GM19023 (cell line): Measurements from ENCODE around the gene MYH13.

Source experiments
- ATAC-seq: cut with Tn5 transposase; IDR thresholded peaks from one replicate; pipeline ENCODE4 v1.9.1; 2021; ENCODE audit warnings: mild to moderate bottlenecking, moderate library complexity; ENCODE audit not compliant: unreplicated experiment

The MYH13 gene

GRCh38 chr17:10372906-10373305 lies at the start of gene MYH13:
Gene MYH13 (minus strand): TSS chr17:10373006. CDS start chr17:10364530, 8,476 bp downstream.
- ATAC-seq: no peak

DNA sequence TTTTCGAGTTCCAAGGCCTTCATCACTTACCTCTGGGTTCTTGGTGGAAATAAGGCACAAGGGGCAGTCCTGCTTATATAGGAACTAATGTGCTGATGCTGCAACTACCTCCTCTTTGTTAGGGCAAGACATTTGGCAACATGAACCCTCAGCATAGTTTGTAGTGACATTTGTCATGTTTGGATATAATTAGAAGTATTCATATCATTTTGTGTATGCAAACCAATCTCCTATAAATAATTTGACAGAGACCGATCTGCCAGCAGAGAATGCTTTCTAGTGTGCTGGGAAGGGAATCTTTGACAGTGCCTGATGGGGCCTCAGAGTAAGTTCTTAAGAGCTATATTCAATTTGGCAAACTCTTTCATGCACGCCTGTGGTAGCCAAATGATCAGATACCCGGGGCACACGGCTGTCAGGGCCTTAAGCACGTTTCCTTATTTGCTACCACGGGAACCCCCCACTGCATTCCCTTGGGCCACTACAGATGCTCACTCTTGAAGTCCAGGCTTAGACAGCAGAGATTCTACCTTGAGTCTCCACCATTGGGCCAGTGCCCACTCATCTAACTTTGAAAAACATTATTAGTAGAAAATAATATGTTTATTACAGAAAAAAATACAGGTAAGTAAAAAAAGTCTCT lies 49.2 kb upstream of the MYH13 start, which contains the start of gene MYH8:
TSS of gene MYH8 (minus strand) at position 51 of the 643 bp plus-strand sequence. CDS start 1,723 bp downstream, outside the sequence.
- ATAC-seq: no peak

DNA sequence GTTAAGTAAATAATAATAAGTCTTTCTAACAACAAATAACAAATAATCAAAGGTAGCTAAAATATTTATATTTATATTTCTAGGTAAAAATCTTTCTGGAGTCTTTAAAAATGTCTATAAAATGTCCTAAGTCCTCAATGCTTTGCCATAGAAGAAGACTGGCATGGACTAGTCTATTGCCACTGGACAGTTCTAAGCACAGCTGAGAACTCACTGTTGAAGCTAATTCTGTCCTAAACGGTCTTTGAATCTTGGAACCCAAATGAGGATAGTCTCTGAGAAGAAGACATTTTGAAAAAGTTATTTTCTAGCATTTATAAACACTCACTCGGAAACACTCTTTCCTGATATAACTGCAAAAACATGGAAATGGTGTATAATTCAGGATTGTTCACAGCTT lies 48.4 kb upstream of the MYH13 start:
- ATAC-seq: no peak

DNA sequence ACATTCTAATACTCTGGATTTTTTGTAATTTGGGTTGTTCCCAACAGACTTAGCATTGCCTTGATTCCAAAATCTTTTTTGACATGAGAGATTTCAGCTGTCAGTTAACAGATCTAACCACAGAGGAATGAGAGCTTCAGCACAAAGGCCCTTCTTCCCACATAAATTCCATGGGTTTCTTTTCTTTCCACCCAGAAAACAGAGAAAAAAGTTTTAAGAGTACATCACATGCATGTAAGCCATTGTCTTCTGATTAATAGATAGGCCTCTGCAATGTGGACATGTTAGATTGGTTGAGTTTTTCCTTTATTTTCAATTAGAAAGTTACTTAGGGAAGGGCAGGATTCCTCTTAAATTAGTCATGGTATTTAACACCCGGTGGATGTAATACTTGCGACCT lies 48.0 kb upstream of the MYH13 start:
- ATAC-seq: no peak

GRCh38 chr17:10417431-10417830 lies 44.6 kb upstream of the MYH13 start:
- no peak for ATAC-seq

- ATAC-seq: no peak
Observed at GRCh38 chr17:10415161-10415560, 42.4 kb upstream of the MYH13 start.

GRCh38 chr17:10403589-10403988 lies 30.8 kb upstream of the MYH13 start:
- ATAC-seq: no peak

- no peak for ATAC-seq
Observed at GRCh38 chr17:10398352-10398751, 25.5 kb upstream of the MYH13 start.

GRCh38 chr17:10396524-10397163 lies 23.8 kb upstream of the MYH13 start:
- ATAC-seq: no peak

GRCh38 chr17:10394201-10394887 lies 21.5 kb upstream of the MYH13 start:
- no peak for ATAC-seq

GRCh38 chr17:10392880-10393279 lies 20.1 kb upstream of the MYH13 start:
- no peak for ATAC-seq

GRCh38 chr17:10385871-10386270 lies 13.1 kb upstream of the MYH13 start:
- ATAC-seq: no peak

DNA sequence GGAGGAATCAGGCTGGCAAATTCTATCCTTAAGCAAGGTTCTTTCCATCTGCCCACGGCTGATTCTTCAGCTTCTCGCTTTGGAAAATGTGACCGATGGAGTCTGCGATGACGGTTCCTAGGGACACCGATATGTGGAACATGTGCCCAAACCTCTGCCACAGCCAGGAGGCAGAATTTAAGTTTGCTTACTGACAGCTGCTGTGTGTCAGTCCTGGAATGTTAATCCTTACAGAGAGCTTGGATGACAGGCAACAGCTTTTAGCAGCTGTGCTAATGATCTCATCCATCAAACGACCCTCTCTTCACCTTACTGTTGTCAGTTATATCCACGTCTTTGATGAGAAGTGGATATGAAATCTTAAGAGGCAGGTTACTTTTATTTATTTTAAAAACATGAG lies 11.4 kb upstream of the MYH13 start:
- no peak for ATAC-seq

DNA sequence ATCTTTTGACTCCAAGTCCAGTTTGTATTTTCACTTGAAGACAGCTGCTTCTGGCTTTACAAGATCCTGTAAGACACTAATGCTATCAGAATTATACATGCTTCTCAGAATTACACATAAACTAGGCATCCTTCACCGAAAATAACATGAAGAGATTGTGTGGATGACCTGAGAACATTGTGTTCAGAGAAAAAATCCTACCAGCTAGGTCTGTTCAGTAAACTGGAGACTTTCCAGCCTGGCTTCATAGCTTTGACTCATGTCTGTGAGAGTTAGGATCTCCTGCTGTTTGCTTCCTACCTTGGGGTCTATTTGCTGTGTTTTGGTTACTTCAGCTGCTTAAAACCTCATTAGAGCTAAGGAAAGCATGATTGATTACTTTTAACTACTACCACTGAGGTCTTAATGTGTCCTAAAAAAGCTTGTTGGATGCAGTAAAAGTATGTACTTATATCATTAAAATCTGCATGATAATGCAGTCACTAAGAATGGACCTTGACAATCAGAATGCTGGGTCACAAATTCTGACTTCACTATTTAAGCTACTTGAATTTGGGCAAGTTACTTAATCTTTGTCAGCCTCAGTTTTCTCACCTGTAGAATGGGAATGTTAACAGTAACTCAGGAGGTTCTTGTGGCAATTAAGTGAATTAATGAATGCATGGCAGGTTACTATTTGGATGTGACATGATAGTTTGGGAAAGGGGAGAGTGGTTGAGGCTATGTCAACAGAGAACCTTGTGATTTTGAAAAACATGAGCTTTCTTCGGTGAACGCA lies 8.0 kb upstream of the MYH13 start:
- ATAC-seq: no peak

DNA sequence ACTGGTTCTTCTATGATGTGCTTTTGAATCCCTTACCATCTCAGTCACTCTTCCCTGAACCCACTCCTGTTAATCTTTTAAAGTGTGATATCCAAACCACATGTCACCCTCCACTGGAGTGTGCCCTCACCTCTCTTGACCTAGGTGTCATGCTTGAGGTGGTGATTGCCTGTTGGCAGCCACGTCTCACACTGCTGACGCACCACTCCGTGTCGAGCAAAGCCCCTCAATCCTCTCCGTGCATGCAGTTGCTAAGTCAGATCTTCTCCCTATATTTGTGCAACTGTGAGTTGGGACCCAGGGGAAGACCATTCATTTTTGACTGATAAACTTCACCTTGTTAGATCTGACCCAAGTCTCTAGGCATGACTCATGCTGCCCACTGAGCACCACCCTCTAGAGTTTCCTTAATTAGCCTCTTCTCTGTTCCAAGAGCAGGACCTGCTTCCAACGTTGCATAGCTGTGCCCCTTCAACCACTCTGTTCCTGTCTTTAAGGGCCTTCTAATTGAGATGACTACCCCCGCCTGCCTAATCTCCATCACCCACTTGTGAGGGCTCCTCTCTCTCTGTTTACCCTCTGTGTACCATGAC lies 2.7 kb downstream of the MYH13 start:
- ATAC-seq: no peak

- no peak for ATAC-seq
Observed at GRCh38 chr17:10369239-10369638, 3.6 kb downstream of the MYH13 start.

DNA sequence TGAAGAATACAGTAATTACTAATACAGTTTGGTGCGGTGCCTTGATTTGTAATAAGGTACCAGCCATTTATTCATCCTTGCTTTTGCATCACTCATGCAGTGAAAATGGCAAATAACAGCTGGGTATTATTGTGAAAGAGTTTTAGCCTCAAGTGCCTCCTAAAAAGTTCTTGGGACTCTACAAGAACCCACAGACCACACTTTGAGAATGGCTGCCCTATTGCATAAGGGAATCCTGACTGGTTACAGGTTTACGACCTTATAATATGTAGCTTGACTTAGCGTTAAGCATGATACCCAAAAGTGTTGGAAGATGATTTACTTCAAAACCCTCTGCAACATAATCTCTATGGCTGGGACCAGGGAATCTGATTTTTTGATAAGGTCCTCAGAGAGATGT lies 4.2 kb downstream of the MYH13 start:
- no peak for ATAC-seq

GRCh38 chr17:10360578-10360977 lies 12.2 kb downstream of the MYH13 start:
- no peak for ATAC-seq

DNA sequence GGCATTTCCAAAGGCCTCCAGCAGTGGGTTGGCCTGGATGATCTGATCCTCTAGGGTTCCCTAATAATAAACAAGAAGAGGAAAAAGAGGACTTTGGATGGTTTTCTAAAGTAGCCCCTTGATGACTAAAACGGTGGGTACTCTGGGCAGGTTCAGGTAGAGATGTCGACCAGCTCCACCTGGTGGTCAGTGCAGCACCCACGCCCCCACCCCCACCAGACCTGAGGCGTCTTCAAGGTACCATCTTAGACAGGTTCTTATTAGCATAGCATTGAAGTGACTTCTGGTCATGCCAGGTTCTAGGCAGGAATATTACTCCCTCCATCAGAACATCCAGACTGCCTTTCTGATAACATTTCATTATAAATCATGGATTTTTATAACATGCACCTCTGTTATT lies 15.0 kb downstream of the MYH13 start:
- no peak for ATAC-seq

GRCh38 chr17:10354651-10355050 lies 18.2 kb downstream of the MYH13 start:
- ATAC-seq: no peak

DNA sequence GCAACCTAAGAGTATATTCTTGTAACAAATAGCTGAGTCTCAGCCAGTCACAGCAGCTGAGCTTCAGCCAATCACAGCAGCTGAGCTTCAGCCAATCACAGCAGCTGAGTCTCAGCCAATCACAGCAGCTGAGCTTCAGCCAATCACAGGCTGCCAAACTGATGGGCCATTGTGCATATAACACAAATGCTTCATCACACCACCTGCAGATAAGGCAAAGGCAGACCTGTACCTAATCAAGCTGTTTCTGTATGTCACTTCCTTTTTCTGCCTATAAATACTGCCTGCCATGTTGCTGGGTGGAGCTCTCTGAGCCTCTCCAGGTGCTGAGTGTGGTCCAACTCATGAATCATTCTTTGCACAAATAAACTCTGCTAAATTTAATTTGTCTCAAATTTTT lies 19.9 kb downstream of the MYH13 start:
- no peak for ATAC-seq
